Renal pelvis (tissue), 4 donors: Measurements from ENCODE around the gene PTGIS. TPM values are rescaled to one million over a fixed set of nuclear protein-coding genes. Genes with fewer than 3 reads are reported as not detected.
"Not testable (repeated sequence)": the region's sequence is repeated elsewhere in the genome, so short reads cannot be mapped to it uniquely, and the experiment has no call there.

ENCODE experiments used
- DNase-seq: peaks from one replicate; pipeline ENCODE4 v3.0.0-alpha.2; 2013
- polyA plus RNA-seq, 3 donors: library from polyadenylated mRNA; unstranded; fragments of 120-200 nt; gene quantifications; one replicate each; pipeline ENCODE4 v1.2.1, GENCODE V29; 2013; ENCODE audit not compliant: insufficient read length in 3 of 3

PTGIS gene
- polyA plus RNA-seq, 3 donors, result 29.5 to 34.6 (median 32.9) TPM

- DNase-seq, result no peak
Observed at GRCh38 chr20:49582413-49583334, 14.7 kb upstream of the PTGIS start.

GRCh38 chr20:49581482-49581881 lies 13.5 kb upstream of the PTGIS start:
- no peak for DNase-seq

DNA sequence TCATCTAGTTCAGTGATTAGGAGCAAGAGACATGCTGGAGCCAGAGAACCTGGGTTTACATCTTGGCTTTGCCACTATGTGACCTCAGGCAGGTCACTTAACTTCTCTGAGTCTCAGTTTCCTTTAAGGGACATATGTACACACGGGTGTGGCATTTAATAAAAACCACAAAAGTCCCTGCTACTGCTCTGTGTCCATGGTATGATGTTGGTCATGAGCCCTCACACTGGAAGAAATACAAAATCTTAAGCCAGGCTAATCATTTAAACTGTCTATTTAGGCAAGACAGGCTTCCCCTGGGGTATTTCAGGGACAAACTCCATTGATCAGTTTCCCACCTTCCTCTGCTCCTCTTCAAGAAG lies 12.9 kb upstream of the PTGIS start:
- DNase-seq, result no peak

DNA sequence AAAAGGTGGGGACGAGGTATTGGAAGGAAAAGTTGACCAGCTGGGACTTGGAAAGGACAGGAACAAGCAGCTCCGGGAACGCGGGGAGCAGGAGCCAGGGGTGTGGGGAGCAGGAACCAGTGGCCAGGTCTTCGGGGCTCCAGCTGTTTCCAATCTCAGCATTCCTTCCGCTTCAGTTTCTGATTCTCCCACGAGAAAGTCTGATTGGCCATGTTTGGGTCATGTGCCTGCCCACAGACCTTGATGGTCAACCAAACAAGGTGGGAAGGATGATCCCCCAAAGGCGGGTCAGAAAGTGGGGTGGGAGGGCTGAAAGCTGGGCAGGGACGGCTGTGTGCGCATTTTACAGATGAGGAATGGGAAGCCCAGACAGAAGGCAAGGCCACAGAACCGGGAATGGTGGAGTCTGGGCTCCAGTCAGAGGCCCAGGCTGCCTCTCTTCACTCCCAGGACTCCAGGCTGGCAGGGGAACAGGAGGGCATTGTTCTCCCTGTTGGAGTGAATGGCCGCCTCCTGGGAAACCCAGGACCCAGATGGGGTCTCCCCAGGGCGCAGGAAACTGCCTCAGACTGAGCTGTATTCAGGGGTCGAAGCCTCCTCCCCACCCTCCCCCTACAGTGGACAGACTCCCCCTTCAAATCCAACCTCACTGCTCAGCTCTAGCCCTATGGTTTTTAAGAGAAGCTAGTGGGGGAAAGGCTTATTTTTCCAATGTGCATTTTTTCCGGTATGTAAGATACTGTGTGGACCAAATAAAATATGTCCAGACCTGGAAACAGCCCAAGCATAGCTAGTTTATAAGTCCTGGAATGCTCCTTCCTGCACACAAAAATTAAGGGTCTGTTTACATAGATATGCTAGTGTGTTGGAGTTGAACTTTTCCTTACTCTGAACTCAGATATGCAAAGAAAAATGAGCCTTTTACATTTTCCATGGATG lies 12.2 kb upstream of the PTGIS start:
- DNase-seq, result peak; percentile 74

DNA sequence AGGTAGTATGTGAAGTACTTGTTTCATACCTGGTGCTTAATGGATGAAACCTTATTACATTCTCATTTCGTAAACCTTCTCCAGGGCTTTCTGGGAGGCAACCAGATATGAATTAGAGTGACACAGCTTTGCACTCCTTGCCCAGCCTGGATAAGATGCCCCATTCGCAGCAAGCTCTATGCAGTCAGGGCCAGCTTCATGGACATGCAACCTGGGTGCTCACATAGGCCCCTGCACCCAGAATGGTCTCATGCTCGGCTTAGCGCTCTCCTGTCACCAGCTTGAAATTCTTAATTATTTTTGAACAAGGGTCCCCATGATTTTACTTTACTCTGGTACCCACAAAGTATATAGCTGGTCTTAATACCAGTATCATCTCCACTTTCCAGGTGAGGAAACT lies 11.3 kb upstream of the PTGIS start:
- no peak for DNase-seq

DNA sequence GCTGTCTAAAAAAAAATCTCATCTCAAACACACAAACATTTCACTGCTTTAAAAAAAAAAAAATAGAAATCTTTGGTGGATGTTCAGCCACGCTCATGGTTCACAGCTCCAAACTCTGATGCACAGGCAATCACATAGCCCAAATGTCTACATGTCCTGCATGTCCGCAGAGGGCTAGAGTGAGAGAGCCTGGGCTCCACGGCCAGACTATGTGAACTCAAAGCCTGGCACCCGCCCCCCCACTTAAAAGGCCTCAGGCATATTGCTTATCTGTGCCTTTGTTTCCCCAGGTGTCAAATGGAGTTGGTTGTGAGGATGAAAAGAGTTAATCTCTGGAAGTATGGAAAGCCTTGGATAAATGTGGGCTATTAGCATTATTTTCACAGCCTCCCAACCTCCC lies 10.5 kb upstream of the PTGIS start:
- DNase-seq, result no peak

- DNase-seq, result no peak
Observed at GRCh38 chr20:49575551-49576060, 7.7 kb upstream of the PTGIS start.

- no peak for DNase-seq
Observed at GRCh38 chr20:49573900-49574416, 6.0 kb upstream of the PTGIS start.

- no peak for DNase-seq
Observed at GRCh38 chr20:49572857-49573256, 4.9 kb upstream of the PTGIS start.

DNA sequence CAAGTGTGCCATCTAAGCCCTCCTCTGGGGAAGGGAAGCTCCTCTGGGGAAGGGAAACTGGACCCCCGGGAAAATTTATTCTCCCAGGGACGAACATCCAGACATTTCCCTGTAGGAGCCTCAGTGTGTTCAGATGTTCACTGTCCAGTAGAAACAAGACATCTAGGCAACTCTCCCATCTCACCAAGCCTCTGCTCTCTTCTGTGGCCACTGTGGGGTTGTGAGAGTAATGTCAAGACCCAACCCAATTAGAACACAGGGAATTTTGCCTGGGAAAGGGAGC lies 3.6 kb upstream of the PTGIS start:
- no peak for DNase-seq

GRCh38 chr20:49570828-49571552 lies 3.1 kb upstream of the PTGIS start:
- no peak for DNase-seq

DNA sequence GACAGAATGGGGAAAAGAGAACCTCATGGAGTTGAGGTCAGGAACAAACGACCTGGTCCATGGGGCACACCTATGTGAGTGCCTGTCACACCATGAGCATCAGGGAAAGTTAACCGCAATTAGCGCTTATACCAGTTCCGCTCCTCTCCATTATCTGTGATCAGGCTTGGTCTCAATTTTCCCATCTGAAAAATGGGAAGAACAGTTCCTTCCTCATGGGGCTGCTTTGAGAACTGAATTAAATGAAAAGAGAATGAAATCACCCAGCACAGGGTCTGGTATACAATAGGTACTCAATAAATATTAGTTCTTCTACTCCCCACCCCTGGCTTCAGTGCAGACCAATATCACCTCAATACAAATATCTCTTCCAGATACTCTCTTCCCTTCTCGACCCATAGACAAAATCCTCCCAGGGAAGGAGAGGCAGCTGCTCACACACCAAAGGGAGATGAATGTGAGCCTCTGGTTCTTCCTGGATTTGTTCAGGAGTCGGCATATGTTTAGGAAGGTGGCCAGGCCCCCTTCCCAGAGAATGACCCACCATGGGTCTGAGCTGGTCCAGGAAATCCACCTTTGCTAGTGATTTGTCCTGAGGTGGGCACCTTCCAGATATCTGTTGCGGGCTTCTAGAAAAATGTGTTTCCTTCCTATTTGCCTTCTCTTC lies 2.4 kb upstream of the PTGIS start:
- no peak for DNase-seq

DNA sequence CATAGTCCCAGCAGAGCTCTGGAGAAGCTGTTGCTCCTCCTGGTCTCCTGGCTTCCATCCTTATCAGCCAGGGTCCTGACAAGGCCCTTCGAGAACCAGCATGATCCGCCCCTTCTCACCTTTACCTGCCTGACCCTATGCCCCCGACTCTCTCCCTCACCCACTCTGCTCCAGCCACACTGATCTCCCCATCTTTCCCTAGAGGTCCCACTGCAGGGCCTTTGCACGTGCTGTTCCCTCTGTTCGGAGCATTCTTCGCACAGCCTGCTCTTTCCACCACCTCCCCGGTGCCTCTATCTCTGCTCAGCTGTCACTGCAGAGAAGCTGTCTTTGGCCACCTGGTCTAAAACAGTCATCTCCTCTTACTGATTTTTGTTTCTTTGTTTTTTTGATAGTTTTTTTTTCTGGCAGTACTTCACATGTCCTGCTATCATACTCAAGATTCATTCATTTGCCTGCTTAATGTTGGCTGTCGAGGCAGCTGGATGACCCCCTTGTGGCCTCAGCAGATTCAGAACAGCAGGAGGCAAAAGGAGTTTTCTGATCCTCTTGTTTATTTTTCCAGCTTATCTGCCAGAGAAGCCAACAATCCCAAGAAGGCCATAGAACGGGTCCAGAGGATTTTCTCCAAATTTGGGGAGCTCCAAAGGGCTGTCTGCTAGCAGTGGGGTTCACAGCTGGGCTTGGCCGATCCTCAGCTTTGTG lies 1.6 kb upstream of the PTGIS start:
- no peak for DNase-seq

DNA sequence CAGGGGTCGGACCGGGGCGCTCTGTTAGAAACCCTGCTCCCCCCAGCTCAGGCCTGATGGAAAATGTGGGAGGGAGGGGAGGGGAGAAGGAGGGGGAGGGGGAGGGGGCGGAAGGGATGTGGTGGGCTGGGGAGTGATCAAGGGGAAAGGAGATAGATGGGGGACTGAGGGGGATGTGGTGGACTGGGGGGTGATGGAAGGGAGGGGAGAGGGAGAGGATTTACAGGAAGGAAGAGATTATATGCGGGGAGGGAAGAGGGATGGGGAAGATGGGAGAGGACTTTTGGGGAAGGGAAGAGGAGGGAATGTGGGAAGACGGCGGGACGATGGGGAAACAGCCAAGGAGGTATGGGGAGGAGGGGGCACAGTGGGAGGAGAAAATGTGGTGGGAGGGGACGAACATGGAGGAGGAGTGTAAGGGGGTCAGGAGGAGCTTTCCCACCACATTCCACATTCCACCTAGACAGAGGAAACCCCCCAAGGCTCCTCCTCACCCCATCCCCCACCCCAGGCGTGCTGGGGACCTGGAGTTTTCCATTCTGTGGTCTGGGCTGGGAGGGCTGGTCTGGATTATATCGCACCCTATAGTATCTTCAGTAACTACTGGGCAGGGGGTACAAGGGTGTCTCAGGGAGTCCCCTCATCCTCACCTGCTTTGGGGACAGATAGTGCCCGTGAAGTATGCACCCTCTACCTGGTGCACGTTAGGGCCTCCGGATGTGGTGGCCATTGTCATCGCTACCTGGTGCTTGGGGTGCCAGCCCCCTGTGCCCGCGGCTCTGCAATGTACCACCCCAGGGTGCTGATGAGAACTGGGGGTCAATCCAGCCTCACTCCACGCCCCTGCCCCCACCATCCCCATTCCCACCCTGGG lies 578 bp upstream of the PTGIS start:
- peak; percentile 58 for DNase-seq

DNA sequence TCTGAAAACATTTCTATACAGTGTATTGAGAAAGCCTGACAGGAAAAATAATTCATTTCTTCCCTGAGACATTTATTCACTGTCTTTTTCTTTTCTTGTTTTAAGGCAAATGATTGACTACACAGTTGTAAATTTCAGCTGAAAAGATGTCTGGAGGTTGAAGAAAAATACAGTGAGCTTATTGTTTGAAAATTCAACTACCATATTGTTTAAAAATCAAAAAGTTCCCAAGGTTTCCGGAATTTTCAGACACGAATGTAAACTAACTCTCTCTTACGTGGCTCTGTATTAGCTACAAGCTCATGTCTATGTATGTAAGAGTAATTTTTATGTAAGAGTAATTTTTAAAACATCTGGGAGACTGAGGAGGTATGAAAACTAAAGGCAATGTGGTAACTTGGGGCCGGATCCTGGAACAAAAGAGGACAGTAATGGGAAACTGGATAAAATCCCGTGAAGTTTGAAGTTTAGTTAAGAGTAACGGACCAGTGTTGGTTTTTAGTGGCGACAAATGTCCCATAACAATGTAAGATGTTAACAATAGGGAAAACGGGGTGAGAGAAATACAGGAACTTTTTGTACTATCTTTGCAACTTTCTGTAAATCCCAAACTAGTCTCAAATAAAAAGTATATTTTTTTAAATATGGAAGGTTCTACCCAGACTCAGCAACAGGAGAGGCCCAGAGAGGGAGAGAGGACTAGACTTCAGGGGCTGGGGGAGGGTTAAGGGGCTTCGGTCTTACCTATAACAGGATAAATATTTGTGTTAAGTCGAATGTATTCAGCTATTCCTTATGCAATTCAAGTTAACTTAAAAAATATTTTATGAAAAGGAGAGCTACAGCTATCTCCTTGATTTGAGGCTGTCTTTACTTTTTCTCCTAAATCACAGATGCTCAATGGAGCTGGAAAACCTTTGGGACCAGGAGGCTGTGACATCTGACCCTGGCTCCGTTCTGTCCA lies 1.3 kb downstream of the PTGIS start:
- no peak for DNase-seq

GRCh38 chr20:49564991-49565390 lies 2.9 kb downstream of the PTGIS start:
- DNase-seq, result not testable (repeated sequence)

DNA sequence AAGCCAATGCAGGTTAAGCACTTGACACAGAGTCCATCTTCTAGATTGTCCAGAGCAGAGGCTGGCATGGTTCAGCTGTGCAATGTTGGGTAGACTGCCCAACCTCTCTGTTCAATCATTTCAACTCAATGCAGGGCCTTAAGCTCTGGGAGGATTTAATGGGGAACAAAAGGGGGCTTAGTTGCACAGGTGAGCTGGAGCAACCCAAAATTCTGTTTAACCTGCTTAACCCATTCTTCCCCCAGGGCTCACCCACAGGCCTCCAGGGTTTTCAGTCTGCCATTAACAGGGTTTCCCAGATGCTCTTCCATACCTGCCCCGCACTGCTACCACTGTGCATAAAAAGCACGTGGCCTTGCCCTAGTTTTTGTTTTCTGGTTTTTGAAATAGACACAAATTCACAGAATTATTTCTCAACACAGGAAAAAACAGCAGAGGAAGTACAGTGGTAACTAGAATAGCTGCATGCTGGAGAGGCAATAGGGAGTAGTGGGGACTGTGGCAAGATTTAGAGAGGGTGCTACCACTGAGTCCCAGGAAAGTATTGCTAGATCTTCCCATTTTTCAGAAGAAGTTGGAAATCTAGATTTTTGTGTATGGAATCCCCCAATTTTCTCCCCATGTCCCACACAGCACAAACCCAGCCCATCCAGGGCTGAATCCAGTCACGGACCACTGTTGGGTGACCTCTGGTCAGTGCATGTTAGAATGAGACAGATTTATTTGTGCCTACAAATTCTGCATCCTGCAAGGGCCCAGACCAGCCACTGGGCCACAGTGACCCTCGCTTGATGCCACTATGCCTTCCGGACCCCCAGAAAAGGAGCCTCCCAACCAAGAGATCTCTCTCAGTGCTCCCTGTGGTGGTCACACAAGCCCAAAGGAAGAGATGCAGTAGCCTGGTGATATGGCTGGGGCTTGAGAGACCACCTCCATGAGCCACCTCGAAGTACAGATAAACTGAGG lies 4.6 kb downstream of the PTGIS start:
- DNase-seq, result no peak
